Effector memory CD4-positive, alpha-beta T cell (primary cell): ENCODE measurements around the gene OSBPL5.

Experiments
- DNase-seq, 3 donors: peaks; one replicate each; pipeline ENCODE4 v3.0.0-alpha.2; 2020
- H3K27ac ChIP-seq: 2 replicates; pipeline ENCODE4 v1.7.0; 2013; ENCODE audit warnings: mild to moderate bottlenecking, low read length, moderate library complexity; ENCODE audit not compliant: insufficient read depth, poor library complexity, severe bottlenecking
- H3K27me3 ChIP-seq: replicated peaks from 2 replicates; pipeline ENCODE4 v1.7.0; 2013; ENCODE audit warnings: mild to moderate bottlenecking, low read length; ENCODE audit not compliant: insufficient read depth, control insufficient read depth, poor library complexity, severe bottlenecking
- H3K36me3 ChIP-seq: 2 replicates; pipeline ENCODE4 v1.7.0; 2013; ENCODE audit warnings: mild to moderate bottlenecking, low read length, moderate library complexity; ENCODE audit not compliant: control insufficient read depth, insufficient read depth
- H3K4me1 ChIP-seq: 2 replicates; pipeline ENCODE4 v1.7.0; 2013; ENCODE audit warnings: low read length, mild to moderate bottlenecking; ENCODE audit not compliant: control insufficient read depth, insufficient read depth, poor library complexity, severe bottlenecking
- H3K4me3 ChIP-seq: 2 replicates; pipeline ENCODE4 v1.7.0; 2013; ENCODE audit warnings: low read length, low read depth, mild to moderate bottlenecking; ENCODE audit not compliant: insufficient read depth, poor library complexity, severe bottlenecking
- H3K9me3 ChIP-seq: 2 replicates; pipeline ENCODE4 v1.7.0; 2013; ENCODE audit warnings: mild to moderate bottlenecking, low read length, moderate library complexity; ENCODE audit not compliant: control insufficient read depth

The OSBPL5 gene

GRCh38 chr11:3042496-3043314, 122.4 kb downstream of the OSBPL5 start:
- no peak for DNase-seq
- no peaks in the 10 kb centered on the region for H3K9me3 ChIP-seq
- H3K27me3 ChIP-seq, result no peaks in the 10 kb centered on the region
- H3K36me3 ChIP-seq, result peaks cover 62% of the 10 kb centered on the region
- H3K27ac ChIP-seq, result no peak overlapping the region
- no peaks in the 10 kb centered on the region for H3K4me1 ChIP-seq
- no peak overlapping the region for H3K4me3 ChIP-seq

GRCh38 chr11:3041699-3042441, 123.2 kb downstream of the OSBPL5 start:
- Histone ChIP-seq H3K9me3 (no peaks in the 10 kb centered on the region), H3K27ac (no peak overlapping the region), H3K4me3 (no peak overlapping the region), H3K27me3 (no peaks in the 10 kb centered on the region), H3K36me3 (peaks cover 66% of the 10 kb centered on the region), H3K4me1 (peaks cover 3% of the 10 kb centered on the region)
- no peak for DNase-seq

GRCh38 chr11:3040881-3041280, 124.2 kb downstream of the OSBPL5 start:
- Histone ChIP-seq H3K4me1 (peaks cover 3% of the 10 kb centered on the region), H3K4me3 (no peak overlapping the region), H3K9me3 (no peaks in the 10 kb centered on the region), H3K27me3 (no peaks in the 10 kb centered on the region), H3K36me3 (peaks cover 68% of the 10 kb centered on the region), H3K27ac (no peak overlapping the region)
- DNase-seq, result no peak

- H3K36me3 ChIP-seq, result peaks cover 70% of the 10 kb centered on the region
- H3K27ac ChIP-seq, result no peak overlapping the region
Observed at GRCh38 chr11:3037945-3038271, 127.2 kb downstream of the OSBPL5 start.

More at GRCh38 chr11:3037945-3038271, 127.2 kb downstream of the OSBPL5 start:
- no peaks in the 10 kb centered on the region for H3K9me3 ChIP-seq
- H3K4me3 ChIP-seq, result no peak overlapping the region
- H3K4me1 ChIP-seq, result peaks cover 3% of the 10 kb centered on the region
- DNase-seq, result no peak
- H3K27me3 ChIP-seq, result no peaks in the 10 kb centered on the region
